NCI-H774 (cell line): ENCODE measurements around the gene PFDN1.

Experiments
- DNase-seq: peaks from one replicate; lab custom pipeline; 2025; lab: John Stamatoyannopoulos, UW

The PFDN1 gene

GRCh38 chr5:140238756-140239155, 64.1 kb downstream of the PFDN1 start:
- no peak for DNase-seq

GRCh38 chr5:140236891-140237598, 65.9 kb downstream of the PFDN1 start:
- DNase-seq, result no peak

GRCh38 chr5:140235791-140236551, 66.9 kb downstream of the PFDN1 start:
- DNase-seq, result no peak

- DNase-seq, result no peak
Observed at GRCh38 chr5:140234377-140234989, 68.4 kb downstream of the PFDN1 start.

- DNase-seq, result no peak
Observed at GRCh38 chr5:140232731-140233130, 70.2 kb downstream of the PFDN1 start.

- no peak for DNase-seq
Observed at GRCh38 chr5:140230373-140230772, 72.5 kb downstream of the PFDN1 start.

GRCh38 chr5:140228364-140228837, 74.5 kb downstream of the PFDN1 start:
- DNase-seq, result no peak

- no peak for DNase-seq
Observed at GRCh38 chr5:140227046-140227445, 75.9 kb downstream of the PFDN1 start.

- no peak for DNase-seq
Observed at GRCh38 chr5:140225396-140225795, 77.5 kb downstream of the PFDN1 start.

- DNase-seq, result no peak
Observed at GRCh38 chr5:140224658-140225057, 78.2 kb downstream of the PFDN1 start.

GRCh38 chr5:140223567-140223966, 79.3 kb downstream of the PFDN1 start:
- DNase-seq, result no peak

GRCh38 chr5:140222416-140222815, 80.5 kb downstream of the PFDN1 start:
- no peak for DNase-seq

- no peak for DNase-seq
Observed at GRCh38 chr5:140221697-140222223, 81.1 kb downstream of the PFDN1 start.

GRCh38 chr5:140220698-140221064, 82.2 kb downstream of the PFDN1 start:
- DNase-seq, result no peak

GRCh38 chr5:140220032-140220697, 82.7 kb downstream of the PFDN1 start:
- no peak for DNase-seq

- no peak for DNase-seq
Observed at GRCh38 chr5:140219068-140219991, 83.6 kb downstream of the PFDN1 start.

- DNase-seq, result no peak
Observed at GRCh38 chr5:140217299-140218026, 85.4 kb downstream of the PFDN1 start.

GRCh38 chr5:140216478-140217074, 86.3 kb downstream of the PFDN1 start:
- DNase-seq, result no peak

- DNase-seq, result no peak
Observed at GRCh38 chr5:140215276-140215675, 87.6 kb downstream of the PFDN1 start.

GRCh38 chr5:140214831-140215230, 88.1 kb downstream of the PFDN1 start:
- no peak for DNase-seq
